HT-29 (cell line): Measurements from ENCODE around the gene ZSWIM4. TPM values are rescaled to one million over a fixed set of nuclear protein-coding genes. Genes with fewer than 3 reads are reported as not detected.

Source experiments
- DNase-seq: peaks from one replicate; pipeline ENCODE4 v3.0.0-alpha.2; 2015; ENCODE audit warnings: low spot score
- total RNA-seq: library from RNA; depleted of rRNA; stranded (reverse); fragments of >200 nt; shearing (Covaris generic); gene quantifications from 2 replicates; pipeline ENCODE4 v1.2.3, GENCODE V29; 2014

ZSWIM4 gene
- total RNA-seq, 1 experiment from 2014 or later, result 4.4 TPM

- no peak for DNase-seq
These were observed 13.6 kb downstream of the ZSWIM4 start for GRCh38 chr19:13808856-13809255.

DNA sequence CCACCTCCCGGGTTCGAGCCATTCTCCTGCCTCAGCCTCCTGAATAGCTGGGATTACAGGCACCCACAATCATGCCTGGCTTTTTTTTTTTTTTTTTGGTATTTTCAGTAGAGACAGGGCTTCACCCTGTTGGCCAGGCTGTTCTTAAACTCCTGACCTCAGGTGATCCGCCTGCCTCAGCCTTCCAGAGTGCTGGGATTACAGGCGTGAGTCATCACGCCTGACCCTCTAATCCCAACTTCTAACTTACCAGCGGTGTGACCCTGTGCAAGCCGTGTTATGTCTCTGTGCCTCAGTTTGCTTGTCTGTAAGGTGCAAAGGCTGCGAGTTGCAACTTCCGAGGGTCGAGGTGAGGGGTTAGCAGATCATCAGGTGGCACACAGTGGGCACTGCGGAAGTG lies 17.3 kb downstream of the ZSWIM4 start:
- DNase-seq, result no peak

- no peak for DNase-seq
These were observed 17.9 kb downstream of the ZSWIM4 start for GRCh38 chr19:13813147-13813546.

DNA sequence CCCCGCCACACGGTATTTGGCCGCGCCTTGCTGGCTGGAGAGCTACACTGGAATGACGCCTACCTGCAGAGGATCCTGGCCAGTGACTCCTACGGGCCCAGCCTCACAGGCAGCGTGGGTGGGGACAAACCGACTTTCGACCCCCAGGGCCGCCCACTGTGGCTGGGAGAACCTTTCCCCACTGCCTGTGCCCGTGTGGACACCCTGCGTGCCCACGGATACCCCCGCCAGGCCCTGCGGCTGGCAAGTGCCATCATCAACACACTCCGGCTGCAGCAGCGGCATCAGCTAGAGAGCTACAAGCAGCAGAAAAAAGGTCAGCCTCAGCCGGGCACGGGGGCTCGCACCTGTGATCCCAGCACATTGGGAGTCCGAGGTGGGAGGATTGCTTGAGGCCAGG lies 19.3 kb downstream of the ZSWIM4 start:
- DNase-seq, result no peak

GRCh38 chr19:13817018-13817614 lies 21.9 kb downstream of the ZSWIM4 start:
- DNase-seq, result peak; percentile 78

- DNase-seq, result peak; percentile 85
These were observed 22.6 kb downstream of the ZSWIM4 start for GRCh38 chr19:13817615-13818371.

DNA sequence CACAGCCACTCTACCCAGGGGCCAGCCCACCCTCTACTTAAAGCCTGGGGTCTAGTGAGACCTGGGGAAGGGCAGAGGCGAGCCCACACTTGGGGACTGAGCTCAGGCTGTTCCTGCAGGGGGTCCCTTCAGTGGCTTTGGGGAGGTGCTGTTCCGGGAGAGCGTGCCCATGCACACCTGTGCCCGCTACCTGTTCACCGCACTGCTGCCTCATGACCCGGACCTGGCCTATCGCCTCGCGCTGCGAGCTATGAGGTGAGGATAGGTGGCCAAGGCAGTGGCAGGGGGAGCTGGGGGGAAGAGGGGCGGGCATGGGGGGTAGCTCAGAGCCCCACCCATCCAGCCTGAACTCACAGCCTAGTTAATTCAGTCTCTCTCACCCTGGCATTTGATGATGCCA lies 24.0 kb downstream of the ZSWIM4 start:
- DNase-seq, result no peak

DNA sequence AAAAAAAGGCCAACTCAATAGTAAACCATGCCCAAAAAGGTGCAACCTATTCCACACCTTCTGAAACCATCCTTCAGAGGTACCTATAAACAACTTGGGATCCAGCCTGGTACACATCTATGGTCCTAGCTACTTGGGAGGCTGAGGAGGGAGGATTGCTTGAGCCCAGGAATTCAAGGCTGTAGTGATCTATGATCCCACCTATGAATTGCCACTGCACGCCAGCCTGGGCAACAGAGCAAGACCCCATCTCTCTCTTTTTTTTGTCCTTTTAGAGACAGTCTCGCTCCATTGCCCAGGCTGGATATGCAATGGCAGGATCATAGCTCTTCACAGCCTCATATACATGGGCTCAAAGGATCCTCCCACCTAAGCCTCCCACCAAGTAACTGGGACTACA lies 26.0 kb downstream of the ZSWIM4 start:
- no peak for DNase-seq

GRCh38 chr19:13823256-13823655 lies 28.0 kb downstream of the ZSWIM4 start:
- no peak for DNase-seq

- no peak for DNase-seq
These were observed 28.7 kb downstream of the ZSWIM4 start for GRCh38 chr19:13823901-13824300.

DNA sequence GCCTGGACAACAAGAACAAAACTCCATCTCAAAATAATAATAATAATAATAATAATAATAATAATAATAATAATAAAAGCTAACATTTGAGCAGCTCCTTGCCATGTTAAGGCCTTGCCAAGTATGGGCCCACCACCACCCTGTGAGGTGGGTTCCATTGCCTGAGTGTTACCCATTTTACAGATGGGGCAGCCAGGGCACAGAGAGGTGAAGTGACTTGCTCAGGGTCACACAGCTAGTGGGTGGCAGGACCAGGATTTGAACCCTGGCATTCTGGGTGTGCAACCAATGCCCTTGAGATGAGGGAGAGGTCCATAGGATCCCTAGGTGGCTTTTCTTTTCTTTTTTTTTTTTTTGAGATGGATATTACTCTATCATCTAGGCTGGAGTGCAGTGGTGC lies 29.5 kb downstream of the ZSWIM4 start:
- no peak for DNase-seq

- peak; percentile 23 for DNase-seq
These were observed 30.5 kb downstream of the ZSWIM4 start for GRCh38 chr19:13825489-13826441.

DNA sequence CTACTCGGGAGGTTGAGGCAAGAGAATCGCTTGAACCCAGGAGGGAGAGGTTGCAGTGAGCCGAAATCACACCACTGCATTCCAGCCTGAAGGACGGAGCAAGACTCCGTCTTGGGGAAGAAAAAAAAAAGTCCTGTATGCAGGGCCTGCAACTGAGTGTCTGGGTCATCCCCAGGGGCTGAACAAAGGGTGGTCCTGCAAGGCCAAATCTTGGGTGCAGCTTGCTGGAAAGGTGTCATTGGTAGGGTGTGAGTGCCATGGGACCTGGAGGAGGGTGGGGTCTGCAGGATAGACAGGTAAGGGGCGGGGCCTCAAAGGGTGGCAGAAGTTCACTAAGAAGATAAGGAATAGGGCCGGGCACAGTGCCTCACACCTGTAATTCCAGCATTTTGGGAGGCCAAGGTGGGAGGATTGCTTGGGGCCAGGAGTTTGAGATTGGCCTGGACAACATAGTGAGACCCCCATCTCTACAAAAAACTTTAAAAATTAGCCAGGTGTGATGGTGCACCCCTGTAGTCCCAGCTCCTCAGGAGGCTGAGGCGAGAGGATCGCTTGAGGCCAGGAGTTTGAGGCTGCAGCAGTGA lies 31.5 kb downstream of the ZSWIM4 start:
- no peak for DNase-seq

GRCh38 chr19:13827656-13828055 lies 32.4 kb downstream of the ZSWIM4 start:
- no peak for DNase-seq

DNA sequence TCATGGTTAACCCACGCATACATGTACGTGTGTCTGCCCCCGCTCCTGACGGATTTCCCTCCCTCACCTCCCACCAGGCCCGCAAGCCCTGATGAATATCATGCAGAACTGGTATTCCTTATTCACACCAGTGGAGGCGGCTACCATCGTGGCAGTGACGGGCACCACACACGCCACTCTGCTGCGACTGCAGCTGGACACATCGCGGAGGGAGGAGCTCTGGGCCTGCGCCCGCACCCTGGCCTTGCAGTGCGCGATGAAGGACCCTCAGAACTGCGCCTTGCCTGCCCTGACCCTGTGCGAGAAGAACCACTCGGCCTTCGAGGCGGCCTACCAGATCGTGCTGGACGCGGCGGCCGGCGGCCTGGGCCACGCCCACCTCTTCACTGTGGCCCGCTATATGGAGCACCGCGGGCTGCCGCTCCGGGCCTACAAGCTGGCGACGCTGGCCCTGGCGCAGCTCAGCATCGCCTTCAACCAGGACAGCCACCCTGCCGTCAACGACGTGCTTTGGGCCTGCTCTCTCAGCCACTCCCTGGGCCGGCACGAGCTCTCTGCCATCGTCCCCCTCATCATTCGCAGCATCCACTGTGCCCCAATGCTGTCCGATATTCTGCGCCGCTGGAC lies 35.0 kb downstream of the ZSWIM4 start:
- DNase-seq, result no peak

DNA sequence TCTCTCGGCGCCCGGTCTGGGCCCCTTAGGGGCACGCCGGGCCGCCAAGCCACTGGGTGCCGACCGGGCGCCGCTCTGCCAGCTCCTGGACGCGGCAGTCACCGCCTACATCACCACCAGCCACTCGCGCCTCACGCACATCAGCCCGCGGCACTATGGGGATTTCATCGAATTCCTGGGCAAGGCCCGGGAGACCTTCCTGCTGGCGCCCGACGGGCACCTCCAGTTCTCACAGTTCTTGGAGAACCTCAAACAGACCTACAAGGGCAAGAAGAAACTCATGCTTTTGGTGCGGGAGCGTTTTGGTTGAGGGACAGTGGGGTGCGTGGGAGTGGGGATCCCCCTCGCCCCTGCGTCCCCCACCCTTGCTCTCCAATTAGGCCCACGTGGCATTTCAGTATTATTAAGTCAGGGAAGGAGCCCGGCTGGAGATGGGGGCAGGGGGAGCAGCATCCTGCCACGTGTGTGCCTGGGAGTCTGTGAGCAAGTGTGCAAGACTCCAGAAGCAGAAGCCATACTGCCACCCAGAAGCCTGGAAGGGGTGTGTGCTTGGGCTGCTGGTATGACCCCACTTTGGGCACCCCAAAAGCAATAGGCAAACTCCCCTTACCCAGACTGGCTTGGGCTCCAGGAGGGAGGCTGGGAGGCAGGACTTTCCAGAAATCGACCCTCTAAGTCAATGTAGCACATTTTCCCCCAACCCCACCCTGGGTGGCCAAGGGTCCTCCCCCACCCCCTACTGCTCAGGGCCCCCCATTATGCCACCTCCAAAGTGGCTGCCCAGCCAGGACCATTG lies 35.7 kb downstream of the ZSWIM4 start:
- peak; percentile 22 for DNase-seq

DNA sequence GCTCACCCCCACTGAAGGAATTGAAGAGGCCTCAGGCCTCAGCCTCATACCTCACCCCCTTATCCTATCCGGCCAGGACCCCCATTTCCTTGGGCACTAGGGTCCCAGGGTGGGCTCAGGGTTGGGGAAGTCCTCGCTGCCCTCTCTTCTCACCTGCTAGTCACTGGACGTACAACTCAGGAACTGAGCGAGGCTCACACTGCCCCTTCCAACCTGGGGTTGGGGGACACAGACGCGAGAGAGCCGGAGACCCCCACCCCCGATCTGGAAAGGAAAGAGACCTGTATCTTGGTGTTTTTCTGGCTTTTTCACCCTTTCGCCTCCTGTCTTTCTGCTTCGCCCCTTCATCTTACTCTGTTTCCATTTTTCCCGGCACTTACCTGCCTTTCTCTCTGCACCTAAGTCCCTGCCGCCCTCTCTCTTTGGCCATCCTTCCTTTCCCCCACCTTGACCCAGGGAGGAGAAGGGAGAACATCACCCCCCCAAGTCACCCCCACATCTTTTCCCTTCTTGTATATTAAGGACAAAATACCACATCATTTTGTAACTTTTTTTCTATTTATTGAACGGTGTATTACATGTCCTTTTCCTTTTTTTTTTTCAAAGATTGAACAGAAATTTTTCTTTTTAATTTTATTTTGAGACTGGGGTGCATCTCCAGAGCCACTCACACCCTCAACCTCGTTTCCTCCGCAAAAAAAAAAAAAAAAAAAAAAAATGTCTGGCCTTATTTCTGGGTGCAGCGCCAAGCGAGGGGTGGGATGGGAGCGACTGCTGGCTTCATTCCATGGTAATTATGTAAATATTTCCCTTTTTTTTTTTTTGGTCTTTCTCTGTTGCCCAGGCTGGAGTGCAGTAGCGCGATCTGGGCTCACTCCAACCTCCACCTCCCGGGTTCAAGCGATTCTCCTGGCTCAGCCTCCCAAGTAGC lies 36.6 kb downstream of the ZSWIM4 start:
- DNase-seq, result peak; percentile 25

GRCh38 chr19:13833330-13834243 lies 38.3 kb downstream of the ZSWIM4 start:
- peak; percentile 85 for DNase-seq
